AG09319 (cell line): ENCODE measurements around the gene PODXL.

ENCODE experiments used
- DNase-seq: peaks from one replicate; pipeline ENCODE4 v3.0.0-alpha.2; 2010; ENCODE audit warnings: low read depth; ENCODE audit errors: extremely low read depth
- CTCF ChIP-seq: IDR thresholded peaks from 2 replicates; pipeline ENCODE4 v1.5.1; 2011; ENCODE audit warnings: low read depth, mild to moderate bottlenecking, inconsistent platforms, low read length, moderate library complexity

The PODXL gene

GRCh38 chr7:131564640-131565039 lies 8.2 kb upstream of the PODXL start:
- no peak for DNase-seq
- TF ChIP-seq CTCF = no peak

GRCh38 chr7:131563918-131564317 lies 7.5 kb upstream of the PODXL start:
- no peak for TF ChIP-seq CTCF
- no peak for DNase-seq

GRCh38 chr7:131562941-131563340 lies 6.5 kb upstream of the PODXL start:
- TF ChIP-seq CTCF = no peak
- no peak for DNase-seq

- DNase-seq = no peak
- no peak for TF ChIP-seq CTCF
Observed at GRCh38 chr7:131560061-131560460, 3.6 kb upstream of the PODXL start.

GRCh38 chr7:131557652-131558385 lies 1.4 kb upstream of the PODXL start:
- TF ChIP-seq CTCF = no peak
- DNase-seq = no peak

GRCh38 chr7:131556909-131557651 lies 652 bp upstream of the PODXL start:
- no peak for DNase-seq
- no peak for TF ChIP-seq CTCF

- TF ChIP-seq CTCF = no peak
- DNase-seq = no peak
Observed at GRCh38 chr7:131555552-131556052, 826 bp downstream of the PODXL start.
